Activated T-helper 2 cell treated with anti-CD3 and anti-CD28 coated beads, Interferon-gamma antibody, Interleukin-2, Interleukin-4, amounts not matched to agents 10 μg/mL and 5 μg/mL and 100 μg/mL, durations not matched to agents 14 hours and 24 hours and 36 hours (primary cell): Measurements from ENCODE around the gene FBRSL1. TPM values are rescaled to one million over a fixed set of nuclear protein-coding genes. Genes with fewer than 3 reads are reported as not detected.

Source experiments
- DNase-seq: peaks from one replicate; pipeline ENCODE4 v3.0.0; 2021; ENCODE audit warnings: low spot score
- H3K27ac Mint-ChIP-seq: one replicate; pipeline ENCODE4 v1.8.0; 2021; ENCODE audit warnings: mixed read lengths
- H3K27me3 Mint-ChIP-seq: one replicate; pipeline ENCODE4 v1.8.0; 2021; ENCODE audit warnings: low read depth, mixed read lengths
- H3K36me3 Mint-ChIP-seq: one replicate; pipeline ENCODE4 v1.8.0; 2021; ENCODE audit warnings: low read depth, mixed read lengths
- H3K4me1 Mint-ChIP-seq: one replicate; pipeline ENCODE4 v1.8.0; 2021; ENCODE audit warnings: low read depth, mixed read lengths
- H3K4me3 Mint-ChIP-seq: one replicate; pipeline ENCODE4 v1.8.0; 2021; ENCODE audit warnings: low read depth, mild to moderate bottlenecking, moderate library complexity, mixed read lengths
- H3K9me3 Mint-ChIP-seq: one replicate; pipeline ENCODE4 v1.8.0; 2021; ENCODE audit warnings: mixed read lengths
- intact Hi-C: fragments of 100-400 bp; cut with micrococcal nuclease; formaldehyde crosslinking; loops from one replicate; pipeline ENCODE4 v1.15.1; 2023
- total RNA-seq: library from RNA; stranded (reverse); gene quantifications from 2 replicates; pipeline ENCODE4 v1.2.3, GENCODE V29; 2022

The FBRSL1 gene
- total RNA-seq, 1 donor from 2014 or later = 66.0 TPM

DNA sequence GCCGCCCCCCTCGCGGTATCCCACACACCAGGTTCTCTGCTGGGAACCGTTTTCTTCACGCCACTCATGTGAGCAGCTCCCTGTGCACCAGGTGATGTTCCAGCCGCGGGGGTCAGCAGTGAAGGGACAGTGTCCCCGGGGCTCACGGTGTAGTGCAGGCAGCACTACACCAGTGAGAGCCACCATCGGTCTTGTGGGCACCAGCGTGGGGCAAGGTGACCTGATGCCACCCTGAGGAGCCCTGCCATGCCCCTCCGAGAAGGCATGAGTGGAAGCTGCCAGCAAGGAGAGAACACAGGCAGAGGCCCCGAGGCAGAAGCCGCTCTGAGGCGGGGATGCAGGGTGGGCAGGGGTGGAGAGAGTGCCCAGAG is 11.5 kb upstream of the FBRSL1 start:
- Mint-ChIP-seq H3K4me3 (no peak overlapping the region), H3K36me3 (no peaks in the 10 kb centered on the region), H3K27ac (no peak overlapping the region), H3K9me3 (no peaks in the 10 kb centered on the region), H3K27me3 (peaks cover 2% of the 10 kb centered on the region), H3K4me1 (peaks cover 17% of the 10 kb centered on the region)
- no peak for DNase-seq
- intact Hi-C loops = no loop called here

DNA sequence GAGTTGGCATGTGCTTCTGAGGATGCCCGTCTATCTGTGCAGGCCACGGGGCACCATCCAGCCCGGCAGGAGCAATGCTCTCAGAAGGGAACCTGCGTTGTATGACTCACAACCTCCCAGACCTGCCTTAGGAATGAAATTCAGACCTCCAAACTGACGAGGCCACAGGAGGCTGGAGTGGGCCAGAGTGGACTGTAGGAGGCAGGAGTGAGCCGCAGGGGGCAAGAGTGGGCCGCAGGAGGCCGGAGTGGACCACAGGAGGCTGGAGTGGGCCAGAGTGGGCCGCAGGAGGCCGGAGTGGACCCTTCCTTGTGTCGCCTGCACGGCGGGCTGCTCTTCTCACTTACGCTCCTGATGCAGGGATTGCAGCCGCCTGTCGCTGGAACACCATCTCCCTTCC is 11.1 kb upstream of the FBRSL1 start:
- intact Hi-C loops = no loop called here
- no peak for DNase-seq
- peaks cover 2% of the 10 kb centered on the region for H3K27me3 Mint-ChIP-seq
- no peak overlapping the region for H3K27ac Mint-ChIP-seq
- H3K36me3 Mint-ChIP-seq = no peaks in the 10 kb centered on the region
- H3K4me1 Mint-ChIP-seq = peaks cover 17% of the 10 kb centered on the region
- no peaks in the 10 kb centered on the region for H3K9me3 Mint-ChIP-seq
- H3K4me3 Mint-ChIP-seq = no peak overlapping the region

DNA sequence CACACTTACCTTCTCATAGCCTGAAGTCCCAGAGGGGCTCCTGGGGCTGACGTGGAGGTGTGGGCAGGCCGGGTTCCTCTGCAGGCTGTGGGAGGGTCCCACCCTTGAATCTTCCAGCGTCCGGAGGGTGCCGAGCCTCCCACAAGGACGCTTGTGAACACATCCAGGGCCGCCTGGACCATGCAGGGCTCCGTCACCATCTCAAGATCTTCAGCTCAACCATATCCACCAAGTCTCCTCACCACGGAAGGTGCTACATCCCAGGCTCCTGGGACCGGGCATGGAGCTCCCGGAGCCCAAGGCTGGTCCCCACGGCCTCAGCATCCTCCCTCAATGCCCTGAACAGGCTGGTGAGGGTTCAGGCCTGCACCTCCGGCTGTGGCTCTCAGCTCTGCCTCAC is 10.7 kb upstream of the FBRSL1 start:
- Mint-ChIP-seq H3K9me3 (no peaks in the 10 kb centered on the region), H3K36me3 (no peaks in the 10 kb centered on the region), H3K4me3 (no peak overlapping the region), H3K4me1 (peaks cover 17% of the 10 kb centered on the region), H3K27me3 (peaks cover 2% of the 10 kb centered on the region), H3K27ac (no peak overlapping the region)
- intact Hi-C loops = no loop called here
- no peak for DNase-seq

DNA sequence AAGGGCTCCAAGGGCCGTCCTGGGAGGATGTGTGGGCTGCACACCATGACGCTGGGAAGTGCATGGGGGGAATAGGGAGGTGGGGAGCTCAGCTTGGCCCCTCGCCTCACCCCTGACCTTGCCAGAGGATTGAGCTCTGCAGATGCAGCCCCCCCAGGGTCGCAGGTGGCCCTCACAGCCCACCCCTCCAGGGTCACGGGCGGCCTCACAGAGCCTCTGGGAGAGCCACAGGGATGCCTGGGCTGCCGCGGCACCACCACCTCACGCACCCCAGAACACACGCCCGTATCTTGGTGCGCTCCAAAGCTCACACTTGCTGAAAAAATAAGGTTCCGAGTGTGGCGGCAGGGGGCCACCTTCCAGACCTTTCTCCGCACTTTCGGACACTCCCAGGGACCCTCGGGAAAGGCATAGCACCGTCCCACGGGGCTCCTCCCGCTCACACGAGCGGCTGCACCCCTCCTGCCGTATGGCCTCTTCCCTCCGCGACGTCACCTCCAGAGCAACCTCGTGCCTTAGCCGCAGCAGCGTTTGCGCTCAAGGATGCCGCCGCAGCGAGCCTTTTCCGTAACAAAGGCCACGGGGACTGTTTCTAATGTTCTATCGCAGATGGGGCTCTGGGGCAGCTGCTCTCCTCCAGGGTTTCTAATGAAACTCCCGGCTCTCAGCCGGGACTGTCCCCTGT is 9.9 kb upstream of the FBRSL1 start:
- no peak overlapping the region for H3K4me3 Mint-ChIP-seq
- no peak for DNase-seq
- peaks cover 2% of the 10 kb centered on the region for H3K27me3 Mint-ChIP-seq
- H3K36me3 Mint-ChIP-seq = no peaks in the 10 kb centered on the region
- no peak overlapping the region for H3K27ac Mint-ChIP-seq
- H3K4me1 Mint-ChIP-seq = peaks cover 17% of the 10 kb centered on the region
- H3K9me3 Mint-ChIP-seq = no peaks in the 10 kb centered on the region
- intact Hi-C loops = no loop called here

DNA sequence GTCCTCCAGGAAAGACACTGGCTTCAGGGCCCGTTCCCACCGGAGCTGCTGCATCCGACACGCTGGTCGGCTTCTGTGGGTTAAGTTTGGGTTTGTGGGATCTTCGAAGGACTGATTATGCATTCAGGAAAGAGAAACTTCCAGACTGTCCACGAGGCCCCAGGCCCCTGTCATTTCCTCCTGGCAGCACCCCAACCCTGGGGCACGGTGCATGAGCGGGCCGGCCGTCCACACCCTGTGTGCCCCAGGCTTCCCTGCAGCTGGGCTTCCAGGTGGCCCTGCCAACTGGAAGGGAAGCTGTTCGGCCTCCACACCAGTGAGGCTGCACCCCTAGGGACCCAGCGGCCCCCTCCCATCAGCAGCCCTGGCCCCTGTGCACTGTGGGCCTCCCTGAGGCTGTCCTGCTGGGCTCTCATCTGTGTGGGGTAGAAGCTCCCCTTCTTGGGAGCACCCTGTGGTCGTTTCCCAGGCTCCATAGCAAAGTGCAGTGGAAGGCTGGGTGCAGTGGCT is 9.3 kb upstream of the FBRSL1 start:
- Mint-ChIP-seq H3K4me1 (peaks cover 15% of the 10 kb centered on the region), H3K4me3 (no peak overlapping the region), H3K9me3 (peaks cover 2% of the 10 kb centered on the region), H3K27ac (no peak overlapping the region), H3K36me3 (no peaks in the 10 kb centered on the region), H3K27me3 (peaks cover 2% of the 10 kb centered on the region)
- no peak for DNase-seq
- intact Hi-C loops = no loop called here

DNA sequence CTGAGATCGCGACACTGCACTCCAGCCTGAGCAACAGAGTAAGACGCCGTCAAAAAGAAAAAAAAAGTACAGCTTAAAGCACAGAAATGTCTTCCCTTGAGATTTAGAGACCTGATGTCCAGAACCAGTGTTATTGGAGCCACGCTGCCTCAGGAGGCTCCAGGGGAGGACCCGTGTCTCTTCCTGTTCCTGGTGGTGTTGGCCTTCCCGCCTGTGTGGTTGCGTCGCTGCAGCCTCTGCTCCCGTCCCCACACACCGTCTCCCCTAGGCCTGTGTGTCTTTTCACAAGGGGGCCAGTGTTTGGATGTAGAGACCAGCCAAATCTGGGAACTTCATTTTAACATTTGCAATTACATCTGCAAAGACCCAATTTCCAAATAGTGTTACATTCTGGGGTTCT is 8.6 kb upstream of the FBRSL1 start:
- Mint-ChIP-seq H3K36me3 (no peaks in the 10 kb centered on the region), H3K4me3 (no peak overlapping the region), H3K27ac (no peak overlapping the region), H3K4me1 (peaks cover 10% of the 10 kb centered on the region), H3K9me3 (peaks cover 3% of the 10 kb centered on the region), H3K27me3 (peaks cover 2% of the 10 kb centered on the region)
- DNase-seq = no peak
- intact Hi-C loops = no loop called here

DNA sequence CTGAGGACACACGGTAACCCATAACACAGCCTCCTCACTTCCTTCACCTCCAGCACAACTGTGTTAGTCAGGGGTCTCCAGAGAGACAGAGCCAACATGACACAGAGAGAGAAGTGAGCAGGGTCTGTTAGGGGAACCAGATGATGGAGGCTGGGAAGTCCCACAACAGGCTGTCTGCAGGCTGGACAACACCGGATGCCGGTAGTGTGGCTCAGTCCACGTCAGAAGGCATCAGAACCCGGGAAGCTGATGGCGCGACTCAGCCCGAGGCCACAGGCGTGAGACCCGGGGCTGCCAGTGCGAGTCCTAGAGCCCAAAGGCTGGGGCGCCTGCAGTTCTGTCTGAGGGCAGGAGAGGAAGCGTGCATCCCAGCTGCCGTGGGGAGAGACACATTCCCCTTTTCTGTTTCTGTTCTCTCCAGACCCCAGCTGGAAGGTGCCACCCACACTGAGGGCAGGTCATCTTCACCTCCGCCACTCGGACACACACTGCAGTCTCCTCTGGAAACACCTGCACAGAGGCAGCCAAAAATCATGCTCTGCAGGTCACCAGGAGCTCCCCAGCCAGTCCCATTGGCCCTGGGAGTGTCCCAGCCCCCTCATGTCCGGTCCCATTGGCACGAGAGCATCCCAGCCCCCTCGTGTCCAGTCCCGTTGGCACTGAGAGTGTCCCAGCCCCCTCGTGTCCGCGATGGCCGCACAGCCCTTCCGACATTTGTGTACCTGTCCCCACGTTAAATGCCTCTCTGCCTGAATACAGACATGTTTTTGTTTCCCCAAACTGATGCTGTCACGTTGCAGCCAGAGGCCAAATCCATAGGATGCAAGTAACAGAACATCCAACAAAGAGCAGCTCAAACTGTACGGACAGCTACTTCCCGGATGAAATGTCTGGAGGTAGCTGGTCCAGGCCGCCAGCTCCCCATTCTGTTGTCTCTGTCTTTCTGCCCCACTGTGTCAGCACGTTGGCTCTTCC is 7.9 kb upstream of the FBRSL1 start:
- H3K9me3 Mint-ChIP-seq = peaks cover 3% of the 10 kb centered on the region
- no peak overlapping the region for H3K4me3 Mint-ChIP-seq
- intact Hi-C loops = no loop called here
- H3K27ac Mint-ChIP-seq = no peak overlapping the region
- H3K4me1 Mint-ChIP-seq = peaks cover 10% of the 10 kb centered on the region
- H3K27me3 Mint-ChIP-seq = peaks cover 2% of the 10 kb centered on the region
- no peaks in the 10 kb centered on the region for H3K36me3 Mint-ChIP-seq
- no peak for DNase-seq

DNA sequence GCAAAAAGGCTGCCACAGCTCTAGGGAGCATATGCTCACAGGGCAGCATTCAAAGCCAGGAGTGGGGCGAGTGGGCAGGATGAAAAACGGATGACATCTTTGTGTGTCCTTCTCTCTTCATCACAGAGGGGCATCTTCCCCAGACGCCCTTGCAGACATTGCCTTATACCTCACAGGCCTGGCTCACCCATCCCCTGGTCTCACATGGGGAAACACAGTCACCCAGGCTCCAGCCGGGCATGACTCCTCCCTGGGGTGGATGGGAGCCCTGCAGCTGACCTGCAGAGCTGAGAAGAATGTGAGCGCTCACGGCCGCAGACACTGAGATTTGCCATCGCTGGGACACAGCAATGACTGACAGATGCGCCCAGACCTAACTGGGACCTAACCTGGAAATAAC is 7.2 kb upstream of the FBRSL1 start:
- Mint-ChIP-seq H3K27ac (no peak overlapping the region), H3K9me3 (peaks cover 3% of the 10 kb centered on the region), H3K27me3 (peaks cover 2% of the 10 kb centered on the region), H3K4me3 (no peak overlapping the region), H3K36me3 (no peaks in the 10 kb centered on the region), H3K4me1 (peaks cover 10% of the 10 kb centered on the region)
- intact Hi-C loops = no loop called here
- no peak for DNase-seq

DNA sequence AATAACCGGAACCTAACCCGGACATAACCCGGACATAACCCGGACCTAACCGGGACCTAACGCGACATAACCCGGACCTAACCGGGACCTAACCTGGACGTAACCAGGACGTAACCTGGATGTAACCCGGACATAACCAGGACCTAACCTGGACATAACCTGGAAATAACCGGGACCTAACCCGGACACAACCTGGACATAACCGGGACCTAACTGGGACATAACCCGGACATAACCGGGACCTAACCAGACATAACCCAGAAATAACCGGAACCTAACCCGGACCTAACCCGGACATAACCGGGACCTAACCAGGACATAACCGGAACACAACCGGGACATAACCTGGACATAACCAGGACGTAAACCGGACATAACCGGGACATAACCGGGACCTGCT is 6.7 kb upstream of the FBRSL1 start:
- no peak overlapping the region for H3K4me3 Mint-ChIP-seq
- no peak overlapping the region for H3K27ac Mint-ChIP-seq
- no peak for DNase-seq
- peaks cover 3% of the 10 kb centered on the region for H3K9me3 Mint-ChIP-seq
- H3K27me3 Mint-ChIP-seq = peaks cover 2% of the 10 kb centered on the region
- no peaks in the 10 kb centered on the region for H3K36me3 Mint-ChIP-seq
- peaks cover 12% of the 10 kb centered on the region for H3K4me1 Mint-ChIP-seq
- intact Hi-C loops = no loop called here

DNA sequence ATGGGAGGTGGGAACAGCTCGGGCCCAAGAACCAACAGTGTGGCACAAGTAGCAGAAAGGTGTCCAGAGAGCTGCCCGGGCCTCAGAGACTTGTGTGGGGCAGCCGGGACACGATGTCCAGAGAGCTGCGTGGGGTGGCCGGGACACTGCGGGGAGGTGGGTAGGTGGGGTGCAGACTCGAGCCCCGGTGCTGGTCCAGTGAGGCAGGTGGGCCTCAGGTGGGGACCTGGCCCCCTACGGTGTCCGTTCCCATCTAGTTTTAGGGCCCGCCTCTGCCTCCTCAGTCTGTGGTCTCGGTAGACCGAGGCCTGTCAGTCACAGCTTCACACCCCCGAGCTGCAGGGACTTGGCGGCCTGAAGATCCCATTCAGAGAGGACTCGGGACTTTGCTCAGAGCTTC is 6.3 kb upstream of the FBRSL1 start:
- intact Hi-C loops = no loop called here
- Mint-ChIP-seq H3K4me3 (no peak overlapping the region), H3K27ac (no peak overlapping the region), H3K4me1 (peaks cover 16% of the 10 kb centered on the region), H3K36me3 (no peaks in the 10 kb centered on the region), H3K27me3 (peaks cover 2% of the 10 kb centered on the region), H3K9me3 (peaks cover 3% of the 10 kb centered on the region)
- DNase-seq = no peak

DNA sequence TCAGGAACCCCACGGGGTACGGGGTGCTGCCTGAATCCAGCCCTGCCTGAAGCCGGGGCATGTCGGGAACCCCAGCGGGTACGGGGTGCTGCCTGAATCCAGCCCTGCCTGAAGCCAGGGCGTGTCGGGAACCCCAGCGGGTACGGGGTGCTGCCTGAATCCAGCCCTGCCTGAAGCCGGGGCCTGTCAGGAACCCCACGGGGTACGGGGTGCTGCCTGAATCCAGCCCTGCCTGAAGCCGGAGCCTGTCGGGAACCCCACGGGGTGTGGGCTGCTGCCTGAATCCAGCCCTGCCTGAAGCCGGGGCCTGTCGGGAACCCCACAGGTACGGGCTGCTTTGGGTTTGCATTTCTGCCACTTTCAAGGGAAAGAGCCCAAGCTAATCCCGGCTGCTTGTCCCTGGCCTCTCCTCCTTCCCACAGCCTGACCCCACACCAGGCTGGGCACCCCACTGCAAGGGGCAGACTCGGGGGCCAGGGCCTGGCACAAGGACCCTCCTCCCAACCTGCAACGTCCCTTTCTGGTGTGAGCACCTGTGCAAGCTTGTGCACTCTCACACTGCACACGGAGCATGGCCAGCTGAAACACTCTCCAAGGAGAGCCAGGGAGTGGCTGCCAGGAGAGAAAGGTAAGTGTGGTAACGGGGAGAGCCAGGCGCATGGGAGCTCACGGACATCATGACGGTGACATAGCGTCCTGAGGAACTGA is 5.6 kb upstream of the FBRSL1 start:
- intact Hi-C loops = no loop called here

DNA sequence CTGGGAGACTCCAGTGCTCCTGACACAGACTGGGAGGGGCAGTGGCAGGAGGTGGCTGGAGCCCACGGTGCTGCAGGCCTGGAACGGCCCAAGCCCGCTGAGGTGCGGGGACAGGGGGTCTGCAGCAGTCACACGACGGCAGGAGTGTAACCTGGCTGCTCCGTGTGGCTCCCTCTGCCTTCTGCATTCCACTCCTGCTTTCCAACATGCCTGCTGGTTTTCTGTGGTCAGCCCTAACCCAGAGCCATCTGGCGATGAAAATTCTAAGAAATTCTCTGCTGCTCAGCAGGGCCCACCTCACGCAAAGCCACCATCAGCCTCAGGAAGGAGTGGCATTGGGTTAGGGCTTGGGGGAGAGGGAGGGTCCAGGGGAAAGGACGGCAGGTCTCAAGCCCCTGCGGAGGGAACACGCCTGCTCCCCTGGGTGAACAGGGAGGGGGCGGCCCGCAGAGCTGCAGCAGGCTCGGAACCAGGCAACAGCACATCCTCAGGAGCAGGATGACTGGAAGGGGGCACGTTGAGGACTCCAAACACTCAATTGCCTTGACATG is 5.0 kb upstream of the FBRSL1 start:
- peaks cover 3% of the 10 kb centered on the region for H3K9me3 Mint-ChIP-seq
- H3K4me1 Mint-ChIP-seq = peaks cover 21% of the 10 kb centered on the region
- H3K36me3 Mint-ChIP-seq = no peaks in the 10 kb centered on the region
- no peak for DNase-seq
- no peak overlapping the region for H3K27ac Mint-ChIP-seq
- peaks cover 2% of the 10 kb centered on the region for H3K27me3 Mint-ChIP-seq
- intact Hi-C loops = no loop called here
- H3K4me3 Mint-ChIP-seq = no peak overlapping the region

More for the DNA sequence above, 5.6 kb upstream of the FBRSL1 start:
- Mint-ChIP-seq H3K9me3 (peaks cover 3% of the 10 kb centered on the region), H3K4me1 (peaks cover 21% of the 10 kb centered on the region), H3K27me3 (peaks cover 2% of the 10 kb centered on the region), H3K27ac (no peak overlapping the region), H3K4me3 (no peak overlapping the region), H3K36me3 (no peaks in the 10 kb centered on the region)
- DNase-seq = no peak
